WI38 (cell line): ENCODE data around the gene EPAS1.

ENCODE experiments used
- H3K4me3 ChIP-seq: 2 replicates; pipeline ENCODE4 v1.5.1; 2011; ENCODE audit warnings: low read depth, mild to moderate bottlenecking, control low read depth, low read length
- CTCF ChIP-seq: IDR thresholded peaks from 2 replicates; pipeline ENCODE4 v1.5.1; 2012; ENCODE audit warnings: low read depth, mild to moderate bottlenecking, control low read depth, low read length

The EPAS1 gene

GRCh38 chr2:46378616-46379015 lies 81.4 kb downstream of the EPAS1 start:
- no peak overlapping the region for H3K4me3 ChIP-seq
- TF ChIP-seq CTCF, result no peak

- H3K4me3 ChIP-seq, result no peak overlapping the region
- no peak for TF ChIP-seq CTCF
Observed at GRCh38 chr2:46379213-46380037, 82.2 kb downstream of the EPAS1 start.

GRCh38 chr2:46380038-46380940 lies 83.1 kb downstream of the EPAS1 start:
- H3K4me3 ChIP-seq, result no peak overlapping the region
- no peak for TF ChIP-seq CTCF

- H3K4me3 ChIP-seq, result no peak overlapping the region
- TF ChIP-seq CTCF, result no peak
Observed at GRCh38 chr2:46381263-46381849, 84.1 kb downstream of the EPAS1 start.

- no peak overlapping the region for H3K4me3 ChIP-seq
- no peak for TF ChIP-seq CTCF
Observed at GRCh38 chr2:46381871-46382270, 84.7 kb downstream of the EPAS1 start.

GRCh38 chr2:46382331-46383112 lies 85.3 kb downstream of the EPAS1 start:
- no peak overlapping the region for H3K4me3 ChIP-seq
- no peak for TF ChIP-seq CTCF
